Hematopoietic multipotent progenitor cell treated with erythropoietin and hydrocortisone succinate and interleukin-3 and kit ligand, for 6 days (in vitro differentiated cells): ENCODE data around the gene TRIM2.
A peak's percentile ranks its signal among the peaks of the same experiment; 100 is the strongest.

Experiments
- DNase-seq: peaks from one replicate; pipeline ENCODE4 v3.0.0-alpha.2; 2015

Gene TRIM2

DNA sequence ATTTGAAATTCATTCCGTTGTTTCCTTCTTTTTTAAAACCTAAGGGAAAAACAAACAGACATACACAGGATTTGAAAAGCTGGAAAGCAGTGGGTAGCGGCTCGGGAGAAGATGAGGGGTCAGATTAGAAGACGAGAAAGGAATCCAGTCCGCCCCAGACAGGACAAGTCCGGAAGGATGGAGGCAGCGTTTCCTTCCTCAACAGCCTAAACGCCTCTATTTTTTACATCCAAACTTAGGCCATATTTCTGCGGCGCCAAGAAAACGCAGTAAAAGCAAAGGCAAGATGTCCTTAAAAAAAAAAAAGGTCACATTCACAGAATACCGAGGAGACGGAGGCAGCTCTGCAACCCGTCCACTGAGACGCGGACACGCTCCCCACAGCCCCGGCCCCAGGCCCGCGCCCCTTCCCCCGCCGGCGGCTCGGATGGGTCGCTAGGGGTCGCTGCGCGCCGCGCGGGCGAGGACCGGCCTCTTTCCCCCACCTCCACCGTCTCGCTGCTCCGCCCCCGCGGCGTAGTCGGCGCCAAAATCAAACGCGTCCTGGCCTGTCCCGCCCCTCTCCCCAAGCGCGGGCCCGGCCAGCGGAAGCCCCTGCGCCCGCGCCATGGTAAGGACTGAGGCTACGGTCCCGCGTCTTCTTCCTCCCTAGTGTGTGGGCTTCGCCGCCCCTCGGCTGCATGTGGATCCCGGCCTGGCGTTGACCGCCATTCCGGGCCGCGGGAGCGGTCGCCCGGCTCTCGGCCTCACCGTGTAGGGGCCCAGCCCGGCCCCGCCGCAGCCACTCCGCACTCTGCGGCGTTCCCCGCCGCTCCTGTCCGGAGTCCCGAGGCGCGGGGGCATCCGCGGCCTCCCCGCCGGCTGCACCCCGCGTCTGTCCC is 140.1 kb downstream of the TRIM2 start, which contains the start of gene MND1:
Gene MND1 (plus strand): TSS at position 558 of the 881 bp plus-strand sequence. CDS start 50 bp downstream, at position 608.
- DNase-seq = peak; percentile 91

DNA sequence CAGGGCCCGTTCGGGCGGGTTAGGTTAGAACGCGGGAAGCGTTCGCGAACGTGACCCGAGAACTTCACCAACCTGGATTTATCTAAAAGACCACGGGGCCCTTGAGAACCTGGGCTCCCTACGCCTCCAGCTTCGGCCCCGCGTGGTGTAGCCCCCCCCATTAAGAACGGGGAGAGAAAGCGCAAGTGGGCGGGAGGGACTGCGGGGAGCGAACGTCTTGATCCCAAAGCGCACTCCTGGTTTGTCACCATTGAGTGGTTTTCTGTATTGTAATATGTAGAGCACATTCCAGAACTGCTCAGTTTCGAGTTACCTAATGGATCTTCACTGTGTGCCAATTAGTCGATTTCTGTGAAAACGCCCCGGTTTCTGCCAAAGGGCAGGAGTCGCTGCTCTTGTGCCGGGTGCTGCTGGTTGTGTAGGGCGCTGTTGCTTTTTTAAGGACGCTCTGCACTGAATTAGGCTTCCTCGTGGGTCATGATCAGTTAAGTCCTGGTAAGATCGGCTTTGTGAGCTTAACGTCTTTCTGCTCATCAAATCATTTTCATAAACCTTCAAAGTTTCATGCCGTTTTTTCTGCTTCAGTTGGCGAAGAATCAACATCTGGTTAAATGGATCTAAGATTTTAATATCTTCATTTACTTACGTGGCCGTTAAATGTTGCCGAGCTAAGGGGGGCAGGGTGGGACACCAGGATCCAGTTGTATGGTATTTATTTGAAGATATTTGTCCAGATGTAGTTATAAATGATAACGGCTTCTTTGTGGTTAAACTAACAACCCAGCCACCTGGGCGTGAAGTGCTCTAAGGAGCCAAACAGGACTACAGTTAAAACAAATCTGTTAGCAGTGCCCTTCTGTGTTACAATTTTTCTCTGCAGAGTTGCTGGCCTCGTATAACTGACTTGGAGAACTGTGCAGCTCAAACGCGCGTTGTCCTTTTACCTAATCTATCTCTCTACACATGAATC is 141.1 kb downstream of the TRIM2 start:
- DNase-seq = peak; percentile 82

DNA sequence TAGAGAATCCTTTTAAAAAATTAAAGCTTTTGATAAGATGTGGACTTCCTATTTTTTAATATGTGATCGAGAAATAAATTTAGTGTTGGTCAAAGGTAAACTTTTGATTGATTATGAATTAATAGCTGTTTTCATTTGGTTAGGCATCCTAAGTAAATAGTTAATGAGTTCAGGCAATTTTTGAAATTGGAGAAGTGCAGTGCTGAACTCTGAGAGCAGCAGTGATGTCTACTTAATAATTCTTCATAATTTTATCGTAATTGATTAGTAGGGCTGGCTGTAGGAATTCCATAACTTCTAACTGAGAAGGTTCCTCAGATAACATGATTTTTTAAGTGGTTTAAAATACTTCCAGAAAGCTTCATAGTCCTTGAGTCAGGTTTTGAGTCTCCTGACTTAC is 141.8 kb downstream of the TRIM2 start:
- no peak for DNase-seq

DNA sequence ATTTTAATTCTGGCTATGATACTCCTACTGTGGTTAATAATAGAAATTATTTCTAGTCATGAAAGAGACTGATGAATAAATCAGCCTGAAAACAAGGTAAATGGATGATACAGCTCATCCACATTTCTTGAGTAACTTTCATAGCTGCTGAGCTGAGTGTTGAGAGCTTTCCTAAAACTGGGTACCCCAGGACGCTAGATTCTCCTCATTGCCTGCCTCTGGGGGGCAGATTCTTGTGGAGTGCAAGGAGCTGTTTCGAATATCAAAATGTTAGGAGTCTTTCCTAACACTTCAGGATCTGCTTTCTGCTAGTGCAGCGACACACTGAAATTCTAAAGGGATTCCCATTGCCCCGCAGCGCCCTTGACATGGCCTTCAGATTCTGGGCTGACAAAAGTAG is 142.3 kb downstream of the TRIM2 start:
- DNase-seq = peak; percentile 26

DNA sequence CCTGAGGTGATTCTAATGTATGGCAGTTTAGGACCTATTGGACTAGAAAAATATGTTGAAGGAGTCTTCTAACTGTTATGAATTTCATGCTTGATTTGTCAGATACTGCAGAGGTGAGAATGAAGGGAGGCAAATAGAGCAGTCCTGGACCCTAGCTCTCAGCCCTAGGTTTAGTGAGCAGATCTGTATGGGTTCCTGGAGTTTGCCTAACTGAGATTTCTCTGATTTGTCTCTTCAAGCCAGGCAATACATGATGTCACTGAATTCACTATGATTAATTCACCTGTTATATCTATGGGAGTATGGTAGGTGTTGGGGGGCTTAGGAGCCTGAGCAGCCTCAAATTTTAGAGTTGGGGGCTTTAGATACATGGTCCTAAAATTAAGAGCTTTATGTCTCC is 142.9 kb downstream of the TRIM2 start:
- DNase-seq = no peak

DNA sequence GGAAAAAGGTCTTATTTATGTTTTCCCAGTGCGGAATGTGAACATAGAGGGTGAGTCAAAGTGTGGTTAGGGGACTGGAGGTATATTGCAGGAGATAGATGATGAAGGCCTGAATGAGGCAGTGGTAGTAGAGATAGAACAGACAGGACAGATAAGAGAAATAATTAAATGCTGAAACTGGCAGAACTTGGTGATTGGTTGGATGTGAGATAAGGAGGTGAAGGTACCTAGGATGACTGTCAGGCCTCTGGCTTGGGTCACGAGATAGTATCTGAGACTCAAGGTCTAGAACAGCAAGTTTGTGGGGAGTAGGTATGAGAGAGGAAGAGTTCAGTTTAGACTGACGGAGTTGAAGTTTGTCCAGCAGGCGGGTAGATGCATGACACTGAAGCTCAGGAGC is 143.8 kb downstream of the TRIM2 start:
- DNase-seq = peak; percentile 41

DNA sequence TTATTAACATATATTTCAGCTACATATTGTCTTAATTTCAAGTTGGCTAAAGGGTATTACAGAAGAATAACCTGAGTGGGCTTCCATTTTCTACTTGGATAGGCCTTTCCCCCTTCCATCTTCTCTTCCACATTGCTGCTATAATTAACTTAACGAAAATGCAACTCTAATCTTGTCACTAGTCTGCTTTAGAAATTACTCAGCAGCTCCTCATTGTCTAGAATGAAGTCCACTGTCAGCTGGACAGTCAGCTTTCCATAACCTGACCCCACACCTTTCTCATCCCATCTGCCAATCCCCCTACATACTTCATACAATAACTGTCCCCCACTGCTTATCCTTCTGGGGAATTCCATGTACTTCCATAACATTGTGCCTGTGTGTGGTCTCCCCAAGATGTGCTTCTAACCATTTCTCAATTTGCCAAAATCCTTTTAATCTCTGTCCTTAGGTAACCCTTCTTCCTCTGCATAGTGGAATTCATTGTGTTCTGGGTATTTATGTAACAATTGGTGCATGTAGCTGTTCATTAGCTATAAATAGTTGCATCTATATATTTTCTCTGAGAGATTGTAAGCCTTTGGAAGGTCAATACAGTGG is 145.1 kb downstream of the TRIM2 start:
- DNase-seq = no peak

DNA sequence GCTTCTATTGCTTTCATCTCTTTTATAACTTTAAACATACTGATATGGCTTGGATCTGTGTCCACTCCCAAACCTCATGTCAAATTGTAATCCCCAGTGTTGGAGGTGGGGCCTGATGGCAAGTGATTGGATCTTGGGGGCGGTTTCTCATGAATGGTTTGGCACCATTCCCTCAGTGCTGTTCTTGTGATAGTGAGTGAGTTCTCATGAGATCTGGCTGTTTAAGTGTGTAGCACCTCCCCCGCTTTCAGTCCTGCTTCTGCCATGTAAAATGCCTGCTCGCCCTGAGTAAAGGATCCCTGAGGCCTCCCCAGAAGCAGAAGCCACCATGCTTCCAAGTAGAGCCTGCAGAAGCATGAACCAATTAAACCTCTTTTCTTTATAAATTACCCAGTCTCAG is 157.9 kb downstream of the TRIM2 start:
- peak; percentile 98 for DNase-seq

DNA sequence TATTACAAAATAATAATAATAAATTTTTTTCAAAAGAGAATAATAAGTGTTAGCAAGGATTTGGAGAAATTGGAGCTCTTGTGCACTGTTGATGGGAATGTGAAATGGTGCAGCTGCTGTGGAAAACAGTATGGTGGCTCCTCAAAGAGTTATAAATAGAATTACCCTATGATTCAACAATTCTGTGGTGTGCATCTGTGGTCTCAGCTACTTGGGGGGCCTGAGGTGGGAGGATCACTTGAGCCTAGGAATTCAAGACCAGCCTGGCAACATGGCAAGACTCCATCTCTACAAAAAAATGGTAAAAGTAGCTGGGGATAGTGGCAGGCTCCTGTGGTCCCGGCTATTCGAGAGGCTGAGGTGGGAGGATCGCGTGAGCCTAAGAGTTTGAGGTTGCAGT is 159.8 kb downstream of the TRIM2 start:
- DNase-seq = no peak

DNA sequence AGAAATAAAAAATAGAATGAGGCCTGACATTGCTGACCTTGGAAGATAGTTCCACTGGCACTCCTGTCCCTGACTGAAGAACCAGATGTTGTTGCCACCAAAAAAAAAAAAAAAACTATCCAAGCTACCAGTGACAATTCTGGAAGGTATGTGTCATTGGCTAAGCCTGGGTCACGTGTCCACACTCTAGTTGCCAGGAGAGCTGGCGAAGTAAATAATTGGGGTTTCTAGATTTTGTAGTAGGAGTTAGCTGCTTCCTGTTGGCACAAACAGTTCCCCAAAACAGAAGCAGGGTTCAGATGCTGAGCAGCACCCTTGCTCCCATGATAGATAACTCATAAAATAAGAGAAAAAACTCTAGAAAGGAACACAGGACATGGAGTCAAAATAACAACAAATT is 160.8 kb downstream of the TRIM2 start:
- no peak for DNase-seq

DNA sequence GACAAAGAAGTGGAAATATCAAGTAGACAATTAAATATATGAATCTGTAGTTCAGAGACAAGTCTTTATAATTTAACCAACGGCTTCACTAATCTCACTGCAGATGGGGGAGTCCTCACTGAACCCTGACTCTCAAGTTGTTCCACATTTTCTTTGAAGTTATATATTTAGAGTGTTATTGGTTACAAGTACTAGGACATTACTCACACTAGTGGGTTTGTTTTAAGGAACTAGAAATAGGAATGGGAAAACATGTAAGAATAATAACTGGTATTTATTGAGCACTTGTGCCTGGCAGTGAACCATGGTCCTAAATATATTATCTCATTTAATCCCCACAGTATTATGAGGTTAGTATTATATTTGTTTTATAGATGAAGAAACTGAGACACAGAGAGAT is 162.2 kb downstream of the TRIM2 start:
- no peak for DNase-seq

DNA sequence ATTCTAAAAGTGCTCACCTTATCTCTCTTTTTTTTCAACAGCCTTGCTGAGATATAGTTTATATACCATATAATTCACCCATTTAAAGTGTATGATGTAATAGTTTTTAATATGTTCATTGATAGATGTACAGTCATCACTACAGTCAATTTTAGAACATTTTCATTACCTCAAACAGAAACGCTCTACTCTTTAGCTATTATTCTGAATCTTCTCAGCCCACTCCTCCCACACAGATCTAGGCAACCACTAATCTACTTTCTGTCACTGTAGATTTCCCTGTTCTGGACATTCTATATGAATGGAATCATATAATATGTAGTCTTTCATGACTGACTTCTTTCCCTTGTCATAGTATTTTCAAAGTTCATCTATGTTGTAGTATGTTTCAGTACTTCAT is 162.8 kb downstream of the TRIM2 start:
- no peak for DNase-seq

DNA sequence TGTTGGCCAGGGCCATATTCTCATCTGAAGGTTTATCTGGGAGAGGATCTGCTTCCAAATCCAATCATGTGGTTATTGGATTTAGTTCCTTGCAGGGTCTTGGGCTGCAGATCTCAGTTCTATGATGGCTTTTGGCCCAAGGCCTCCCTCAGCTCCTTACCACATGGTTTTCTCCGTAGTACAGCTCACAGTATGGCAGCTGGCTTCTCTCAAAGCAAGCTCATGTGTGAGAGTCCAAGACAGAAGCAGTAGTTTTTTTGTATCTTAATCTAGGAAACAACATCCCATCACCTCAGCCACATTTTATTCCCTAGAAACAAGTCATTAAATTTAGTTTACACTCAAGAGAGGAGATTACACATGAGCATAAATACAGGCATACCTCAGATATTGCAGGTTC is 164.8 kb downstream of the TRIM2 start:
- no peak for DNase-seq

DNA sequence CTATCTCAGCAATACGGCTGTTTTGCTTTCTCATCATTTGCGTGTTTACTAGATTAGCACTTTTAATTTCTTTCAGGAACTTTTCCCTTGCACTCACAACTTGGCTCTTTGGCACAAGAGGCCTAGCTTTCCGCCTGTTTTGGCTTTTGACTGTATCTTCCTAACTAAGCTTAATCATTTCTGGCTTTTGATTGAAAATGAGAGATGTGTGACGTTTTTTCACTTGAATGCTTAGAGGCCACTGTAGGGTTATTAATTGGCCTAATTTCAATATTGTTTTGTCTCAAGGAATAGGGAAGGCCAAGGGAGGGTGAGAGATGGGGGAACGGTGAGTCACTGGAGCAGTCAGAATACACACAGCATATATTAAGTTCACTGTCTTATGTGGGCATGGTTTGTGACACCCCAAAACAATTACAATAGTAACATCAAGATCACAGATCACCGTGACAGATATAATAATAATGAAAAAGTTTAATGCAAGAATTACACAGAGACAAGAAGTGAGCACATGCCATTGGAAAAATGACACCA is 167.5 kb downstream of the TRIM2 start:
- DNase-seq = no peak

DNA sequence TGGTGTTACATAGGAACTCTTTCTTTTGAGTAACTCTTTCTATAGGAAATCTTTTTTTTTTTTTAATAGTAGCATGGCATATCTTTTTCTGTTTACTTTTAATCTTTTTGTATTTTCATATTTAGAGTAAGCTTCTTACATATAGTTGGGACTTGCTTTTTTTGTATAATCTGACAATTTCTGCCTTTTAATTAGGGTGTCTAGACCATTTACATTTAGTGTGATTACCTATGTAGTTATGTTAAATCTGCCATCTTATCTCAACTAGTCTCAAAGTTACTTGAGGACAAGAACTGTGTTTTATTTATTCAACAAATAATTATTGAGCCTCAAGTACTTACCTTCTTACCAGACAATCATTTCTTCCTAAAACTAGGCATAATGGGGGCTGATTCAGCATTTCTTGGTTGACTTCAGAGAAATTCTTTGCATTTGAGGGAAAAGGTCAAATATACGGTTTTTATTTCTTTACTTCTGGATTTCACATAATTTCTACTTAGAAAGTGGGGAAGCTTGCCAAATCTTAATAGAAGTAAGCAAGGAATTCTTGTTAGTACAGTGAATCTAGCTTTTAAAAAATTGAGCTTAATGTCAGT is 168.8 kb downstream of the TRIM2 start:
- no peak for DNase-seq

DNA sequence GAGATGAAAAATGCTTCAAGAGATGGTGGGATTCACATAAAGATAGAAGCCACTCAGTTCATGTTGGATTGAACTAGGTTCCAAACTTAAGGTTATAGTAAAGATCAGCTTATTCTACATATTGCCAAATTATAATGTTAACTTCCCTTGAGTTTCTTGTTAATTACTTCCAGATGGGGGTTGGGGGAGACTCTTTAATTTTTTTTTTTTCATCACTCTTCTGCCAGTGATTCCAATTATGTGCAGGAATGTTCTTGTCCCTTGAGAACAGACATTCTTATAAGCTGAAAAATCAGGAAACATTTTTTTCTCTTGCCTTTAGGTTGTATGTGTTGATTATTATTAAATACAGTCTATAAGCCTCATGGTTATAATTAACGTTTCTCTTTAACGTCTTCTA is 170.2 kb downstream of the TRIM2 start:
- DNase-seq = no peak

DNA sequence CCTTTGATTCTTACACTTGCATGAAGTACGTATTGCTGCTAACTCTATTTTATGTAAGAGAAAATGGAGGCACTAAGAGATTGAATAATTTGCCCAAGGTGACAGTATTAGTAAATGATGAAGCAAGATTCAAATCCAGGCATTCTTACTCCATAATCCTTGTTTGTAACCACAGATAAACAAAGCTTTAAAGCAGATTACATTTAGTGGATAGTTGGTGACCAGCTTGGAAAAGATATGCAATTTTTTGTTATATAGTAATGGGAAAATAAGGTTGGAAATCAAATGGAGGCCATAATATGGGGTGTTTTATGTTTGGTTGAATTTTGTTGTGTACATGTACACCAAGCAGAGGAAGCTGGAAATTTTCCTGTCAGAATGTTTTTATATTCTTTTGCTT is 171.1 kb downstream of the TRIM2 start:
- no peak for DNase-seq

DNA sequence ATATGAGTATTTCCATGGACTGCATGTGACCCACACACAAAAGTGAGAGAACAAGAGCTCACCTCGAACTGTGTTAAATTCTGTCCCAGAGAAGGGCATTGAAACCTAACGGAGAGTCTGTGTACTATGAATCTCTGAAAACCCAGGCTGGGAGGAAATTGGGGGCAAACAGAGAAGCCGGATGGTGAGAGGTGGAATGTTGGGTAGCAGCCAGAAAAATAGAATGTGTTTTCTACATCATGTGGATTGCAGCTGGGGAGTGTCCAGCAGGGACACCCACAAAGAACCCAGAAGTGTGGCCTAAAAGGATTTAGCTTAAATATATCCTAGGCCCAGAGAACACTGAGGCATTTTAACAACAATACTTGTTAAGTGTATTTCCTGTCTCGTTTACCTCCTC is 178.9 kb downstream of the TRIM2 start:
- DNase-seq = no peak

DNA sequence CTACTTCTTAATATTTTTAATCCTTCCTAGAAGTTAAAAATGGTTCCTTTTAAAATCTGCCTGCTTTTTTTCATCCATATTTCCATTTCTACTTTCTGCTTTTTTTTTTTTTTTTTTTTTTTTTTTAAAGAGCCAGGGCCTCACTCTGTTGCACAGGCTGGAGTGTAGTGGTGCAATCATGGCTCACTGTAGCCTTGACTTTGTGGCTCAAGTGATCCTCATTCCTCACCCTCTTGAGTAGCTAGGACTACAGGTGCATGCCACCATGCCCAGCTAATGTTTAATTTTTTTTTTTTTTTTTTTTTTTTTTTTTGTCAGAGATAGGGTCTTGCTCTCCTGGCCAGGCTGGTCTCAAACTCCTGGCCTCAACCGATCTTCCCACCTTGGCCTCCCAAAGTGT is 179.9 kb downstream of the TRIM2 start:
- no peak for DNase-seq

DNA sequence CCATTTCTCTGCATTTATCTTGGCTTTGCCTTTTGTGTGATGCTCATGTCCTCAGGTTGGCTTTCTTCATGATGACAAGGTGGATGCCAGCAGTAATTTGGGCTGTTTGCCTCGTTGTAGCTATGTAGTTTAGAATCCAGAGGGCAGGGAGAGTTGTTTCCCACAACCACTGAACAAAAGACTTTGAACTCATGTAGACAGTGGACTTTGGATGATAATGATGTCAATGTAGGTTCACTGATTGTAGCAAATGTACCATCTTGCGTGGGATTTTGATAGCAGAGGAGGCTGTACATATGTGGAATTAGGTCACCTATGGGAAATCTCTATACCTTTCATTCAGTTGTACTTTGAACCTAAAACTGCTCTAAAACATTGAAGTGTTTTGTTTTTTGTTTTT is 181.5 kb downstream of the TRIM2 start:
- no peak for DNase-seq

DNA sequence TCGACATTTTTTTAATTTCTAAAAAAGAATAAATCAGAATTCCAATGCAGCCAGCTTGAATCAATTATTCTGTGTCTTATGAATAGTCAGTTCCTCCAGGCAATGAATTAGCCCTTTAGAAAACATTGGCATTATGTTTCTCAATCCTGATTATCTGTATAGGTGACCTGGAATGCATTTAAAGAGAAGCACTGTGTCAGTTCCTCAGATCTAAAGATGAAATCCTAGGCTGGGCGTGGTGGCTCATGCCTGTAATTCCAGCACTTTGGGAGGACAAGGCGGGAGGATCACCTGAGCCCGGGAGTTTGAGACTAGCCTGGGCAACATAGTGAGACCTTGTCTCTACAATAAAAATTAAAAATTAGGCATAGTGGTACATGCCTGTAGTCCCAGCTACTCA is 183.7 kb downstream of the TRIM2 start:
- DNase-seq = no peak
